Measurements from ENCODE around the gene SLC20A1. TPM values are rescaled to one million over a fixed set of nuclear protein-coding genes. Genes with fewer than 3 reads are reported as not detected.
"Not testable (repeated sequence)": the region's sequence is repeated elsewhere in the genome, so short reads cannot be mapped to it uniquely, and the experiment has no call there.

SLC20A1 gene
- total RNA-seq, 1 donor from 2014 or later = 114 TPM

GRCh38 chr2:112607680-112608438 is 37.9 kb upstream of the SLC20A1 start:
- no peaks in the 10 kb centered on the region for H3K36me3 Mint-ChIP-seq (ENCODE audit: low read depth)
- no peak overlapping the region for H3K27ac Mint-ChIP-seq (ENCODE audit: unreplicated experiment)
- no peak overlapping the region for H3K4me3 Mint-ChIP-seq
- peaks cover 5% of the 10 kb centered on the region for H3K9me3 Mint-ChIP-seq
- H3K27me3 Mint-ChIP-seq (ENCODE audit: low read depth) = peaks cover 19% of the 10 kb centered on the region
- H3K4me1 Mint-ChIP-seq = no peaks in the 10 kb centered on the region
- TF ChIP-seq CTCF (conservative IDR thresholded peaks at IDR 0.05) = no peak
- DNase-seq (ENCODE audit: low read depth, low spot score) = no peak

GRCh38 chr2:112609320-112609719 is 36.4 kb upstream of the SLC20A1 start:
- H3K27me3 Mint-ChIP-seq (ENCODE audit: low read depth) = peaks cover 19% of the 10 kb centered on the region
- H3K4me3 Mint-ChIP-seq; H3K4me1 Mint-ChIP-seq; DNase-seq (ENCODE audit: low read depth, low spot score); H3K36me3 Mint-ChIP-seq (ENCODE audit: low read depth); H3K9me3 Mint-ChIP-seq; H3K27ac Mint-ChIP-seq (ENCODE audit: unreplicated experiment): not testable (repeated sequence)

GRCh38 chr2:112612283-112612682 is 33.5 kb upstream of the SLC20A1 start:
- H3K36me3 Mint-ChIP-seq (ENCODE audit: low read depth); H3K4me1 Mint-ChIP-seq; H3K27ac Mint-ChIP-seq (ENCODE audit: unreplicated experiment); H3K4me3 Mint-ChIP-seq; H3K9me3 Mint-ChIP-seq; DNase-seq (ENCODE audit: low read depth, low spot score): not testable (repeated sequence)
- H3K27me3 Mint-ChIP-seq (ENCODE audit: low read depth) = peaks cover 19% of the 10 kb centered on the region

- Mint-ChIP-seq H3K9me3 (peaks cover 5% of the 10 kb centered on the region), H3K4me3 (no peak overlapping the region), H3K27ac (ENCODE audit: unreplicated experiment) (no peak overlapping the region), H3K27me3 (ENCODE audit: low read depth) (peaks cover 19% of the 10 kb centered on the region), H3K36me3 (ENCODE audit: low read depth) (no peaks in the 10 kb centered on the region), H3K4me1 (no peaks in the 10 kb centered on the region)
- DNase-seq (ENCODE audit: low read depth, low spot score) = no peak
- no peak for TF ChIP-seq CTCF (conservative IDR thresholded peaks at IDR 0.05)
Observed at GRCh38 chr2:112614201-112614840, 31.4 kb upstream of the SLC20A1 start.

- H3K27ac Mint-ChIP-seq (ENCODE audit: unreplicated experiment) = no peak overlapping the region
- no peaks in the 10 kb centered on the region for H3K36me3 Mint-ChIP-seq (ENCODE audit: low read depth)
- peaks cover 3% of the 10 kb centered on the region for H3K9me3 Mint-ChIP-seq
- peaks cover 18% of the 10 kb centered on the region for H3K27me3 Mint-ChIP-seq (ENCODE audit: low read depth)
- no peak for TF ChIP-seq CTCF (conservative IDR thresholded peaks at IDR 0.05)
- H3K4me1 Mint-ChIP-seq = no peaks in the 10 kb centered on the region
- DNase-seq (ENCODE audit: low read depth, low spot score) = no peak
- H3K4me3 Mint-ChIP-seq = no peak overlapping the region
Observed at GRCh38 chr2:112615051-112615450, 30.7 kb upstream of the SLC20A1 start.

GRCh38 chr2:112615798-112616197 is 29.9 kb upstream of the SLC20A1 start:
- not testable (repeated sequence) for H3K4me3 Mint-ChIP-seq; H3K4me1 Mint-ChIP-seq; H3K27ac Mint-ChIP-seq (ENCODE audit: unreplicated experiment); DNase-seq (ENCODE audit: low read depth, low spot score); H3K36me3 Mint-ChIP-seq (ENCODE audit: low read depth); H3K9me3 Mint-ChIP-seq
- H3K27me3 Mint-ChIP-seq (ENCODE audit: low read depth) = peaks cover 11% of the 10 kb centered on the region

- Mint-ChIP-seq H3K9me3 (no peaks in the 10 kb centered on the region), H3K27ac (ENCODE audit: unreplicated experiment) (no peak overlapping the region), H3K4me3 (no peak overlapping the region), H3K4me1 (no peaks in the 10 kb centered on the region), H3K36me3 (ENCODE audit: low read depth) (no peaks in the 10 kb centered on the region), H3K27me3 (ENCODE audit: low read depth) (peaks cover 5% of the 10 kb centered on the region)
- no peak for TF ChIP-seq CTCF (conservative IDR thresholded peaks at IDR 0.05)
- no peak for DNase-seq (ENCODE audit: low read depth, low spot score)
Observed at GRCh38 chr2:112618383-112618782, 27.4 kb upstream of the SLC20A1 start.
